ENCODE measurements around the gene CATSPERB. TPM values are rescaled to one million over a fixed set of nuclear protein-coding genes. Genes with fewer than 3 reads are reported as not detected.

The CATSPERB gene
- total and polyA plus RNA-seq, 10 of the 15 experiments (the other 5 are each of a cell fraction or from before 2014, with no cell fraction given), result not detected

GRCh38 chr14:91609161-91609560 is 122.7 kb downstream of the CATSPERB start:
- H4K20me1 ChIP-seq (ENCODE audit: control insufficient read depth, insufficient read depth), result no peaks in the 10 kb centered on the region
- 27% methylated on average over 3 of the region's 3 CpGs for WGBS (ENCODE audit: insufficient coverage, insufficient replicate concordance, low lambda C conversion rate, missing lambda C conversion rate)
- no peaks in the 10 kb centered on the region for H3K36me3 ChIP-seq (ENCODE audit: control insufficient read depth in 2 of 2, insufficient read depth in 2 of 2, low read length in 1 of 2)
- in situ Hi-C loops (cut with MboI), result no loop called here
- SMC1A ChIA-PET (ENCODE audit: uncharacterized antibody, unreplicated experiment), result interaction anchor here (1.0 kb wide), 1 partner anchor 13 kb away, joined by 3 read pairs; no protein-coding TSS in a partner anchor
- H3K27ac ChIP-seq (ENCODE audit: control insufficient read depth, insufficient read depth), result no peak overlapping the region
- no peaks in the 10 kb centered on the region for H3K4me1 ChIP-seq (ENCODE audit: control insufficient read depth, insufficient read depth, low read length)
- no peak overlapping the region for H3K4me2 ChIP-seq (ENCODE audit: control insufficient read depth, insufficient read depth)
- H2AFZ ChIP-seq (ENCODE audit: control insufficient read depth, low read depth, low read length), result no peak overlapping the region
- H3K9ac ChIP-seq (ENCODE audit: control insufficient read depth, insufficient read depth, low read length), result no peak overlapping the region
- POLR2A ChIA-PET, result no interaction called here
- no peaks in the 10 kb centered on the region for H3K27me3 ChIP-seq (replicated peaks in 1 of 2; ENCODE audit: control insufficient read depth in 2 of 2, insufficient read depth in 2 of 2, low read length in 1 of 2)
- DNase-seq (ENCODE audit: low read depth, low spot score), result no peak
- RAD21 ChIA-PET (ENCODE audit: unreplicated experiment), result no interaction called here
- no peaks in the 10 kb centered on the region for H3K79me2 ChIP-seq (ENCODE audit: control insufficient read depth, insufficient read depth, low read length)
- TF ChIP-seq HDGF (IDR thresholded peaks at IDR 0.05) (no peak), ESRRA (IDR thresholded peaks at IDR 0.05; ENCODE audit: low read length) (no peak), SP1 (IDR thresholded peaks at IDR 0.05; ENCODE audit: low read depth, low read length) (no peak), MAX (IDR thresholded peaks at IDR 0.05; ENCODE audit: low read depth, low read length) (no peak), NFYA (IDR thresholded peaks at IDR 0.05; ENCODE audit: borderline replicate concordance, low read depth, low read length) (no peak), PAX5 (IDR thresholded peaks at IDR 0.05; ENCODE audit: borderline replicate concordance, low read depth, low read length) (no peak)
- no peak for FAIRE-seq
- intact Hi-C loops (cut with micrococcal nuclease; ENCODE audit: unreplicated experiment), result no loop called here
- CTCF ChIA-PET, result interaction anchor here (0.7 to 1.2 kb wide), 2 partner anchors 13 to 61 kb away, joined by 3 read pairs; no protein-coding TSS in a partner anchor
- H3K9me3 ChIP-seq (replicated peaks; ENCODE audit: control insufficient read depth, insufficient read depth, low read length), result no peaks in the 10 kb centered on the region
- no peak for ATAC-seq
- BruUV-seq (replicated peaks), result no TSS peak
- no peak overlapping the region for H3K4me3 ChIP-seq

- Histone ChIP-seq H3K9me3 (replicated peaks; ENCODE audit: control insufficient read depth, insufficient read depth, low read length) (no peaks in the 10 kb centered on the region), H3K9ac (ENCODE audit: control insufficient read depth, insufficient read depth, low read length) (no peak overlapping the region), H3K4me2 (ENCODE audit: control insufficient read depth, insufficient read depth) (no peak overlapping the region), H3K27me3 (replicated peaks in 1 of 2; ENCODE audit: control insufficient read depth in 2 of 2, insufficient read depth in 2 of 2, low read length in 1 of 2) (no peaks in the 10 kb centered on the region), H3K79me2 (ENCODE audit: control insufficient read depth, insufficient read depth, low read length) (no peaks in the 10 kb centered on the region), H2AFZ (ENCODE audit: control insufficient read depth, low read depth, low read length) (no peak overlapping the region), H3K36me3 (ENCODE audit: control insufficient read depth in 2 of 2, insufficient read depth in 2 of 2, low read length in 1 of 2) (no peaks in the 10 kb centered on the region), H3K27ac (ENCODE audit: control insufficient read depth, insufficient read depth) (no peak overlapping the region), H4K20me1 (ENCODE audit: control insufficient read depth, insufficient read depth) (no peaks in the 10 kb centered on the region), H3K4me1 (ENCODE audit: control insufficient read depth, insufficient read depth, low read length) (no peaks in the 10 kb centered on the region), H3K4me3 (no peak overlapping the region)
- CTCF ChIA-PET, result no interaction called here
- no peak for FAIRE-seq
- no peak for DNase-seq (ENCODE audit: low read depth, low spot score)
- no TSS peak for BruUV-seq (replicated peaks)
- WGBS (ENCODE audit: insufficient coverage, insufficient replicate concordance, low lambda C conversion rate, missing lambda C conversion rate), result 46% methylated on average over 8 of the region's 9 CpGs
- POLR2A ChIA-PET, result no interaction called here
- no peak for TF ChIP-seq ZNF687 (IDR thresholded peaks at IDR 0.05)
- TF ChIP-seq CHD2 (IDR thresholded peaks at IDR 0.05; ENCODE audit: borderline replicate concordance, low read depth, low read length), result no peak
- TF ChIP-seq MYC (IDR thresholded peaks at IDR 0.05; ENCODE audit: insufficient read depth, insufficient read length, insufficient replicate concordance, low read length, severe bottlenecking), result no peak
- intact Hi-C loops (cut with micrococcal nuclease; ENCODE audit: unreplicated experiment) (no loop called here), in situ Hi-C loops (cut with MboI) (no loop called here)
- no peak for ATAC-seq
- RAD21 ChIA-PET (ENCODE audit: unreplicated experiment), result no interaction called here
- SMC1A ChIA-PET (ENCODE audit: uncharacterized antibody, unreplicated experiment), result interaction anchor here (1.3 kb wide), 1 partner anchor 389 kb away, joined by 3 read pairs; no protein-coding TSS in a partner anchor
Measured at GRCh38 chr14:91607322-91608047, 124.4 kb downstream of the CATSPERB start.

All from GM12878 (cell line).